SK-N-SH treated with all-trans-retinoic acid at 6 μM for 48 hours (cell line): Measurements from ENCODE around the gene ZNF500.

Experiments used
- CSDC2 ChIP-seq: fragments of 250-450 bp; sonication (Bioruptor Pico); IDR thresholded peaks from 2 replicates; pipeline ENCODE4 v1.5.0; 2020; ENCODE audit warnings: mild to moderate bottlenecking, moderate library complexity
- GLIS3 ChIP-seq: fragments of 250-450 bp; sonication (Bioruptor Pico); IDR thresholded peaks from 2 replicates; pipeline ENCODE4 v1.5.0; 2020; ENCODE audit warnings: mild to moderate bottlenecking, moderate library complexity
- ISL1 ChIP-seq: fragments of 250-450 bp; sonication (Bioruptor Pico); IDR thresholded peaks from 2 replicates; pipeline ENCODE4 v2.1.2; 2022; ENCODE audit warnings: mild to moderate bottlenecking, moderate library complexity
- OSR1 ChIP-seq: fragments of 250-450 bp; sonication (Bioruptor Pico); IDR thresholded peaks from 2 replicates; pipeline ENCODE4 v1.8.0; 2022; ENCODE audit warnings: moderate library complexity, mild to moderate bottlenecking, inconsistent platforms
- PATZ1 ChIP-seq: fragments of 250-450 bp; sonication (Bioruptor Pico); IDR thresholded peaks from 2 replicates; pipeline ENCODE4 v1.8.0; 2020; ENCODE audit warnings: mild to moderate bottlenecking, moderate library complexity, borderline replicate concordance
- PPARA ChIP-seq: fragments of 250-450 bp; sonication (Bioruptor Pico); IDR thresholded peaks from 2 replicates; pipeline ENCODE4 v1.5.0; 2020; ENCODE audit warnings: mild to moderate bottlenecking, borderline replicate concordance
- SNAI2 ChIP-seq: fragments of 250-450 bp; sonication (Bioruptor Pico); IDR thresholded peaks from 2 replicates; pipeline ENCODE4 v1.5.0; 2020; ENCODE audit warnings: mild to moderate bottlenecking, moderate library complexity
- TOX ChIP-seq: fragments of 250-450 bp; sonication (Bioruptor Pico); IDR thresholded peaks from 2 replicates; pipeline ENCODE4 v1.8.0; 2021; ENCODE audit warnings: mild to moderate bottlenecking, moderate library complexity, borderline replicate concordance
- TSHZ2 ChIP-seq: fragments of 250-450 bp; sonication (Bioruptor Pico); IDR thresholded peaks from 2 replicates; pipeline ENCODE4 v1.5.0; 2020; ENCODE audit warnings: mild to moderate bottlenecking, moderate library complexity
- ZFP3 ChIP-seq: fragments of 250-450 bp; sonication (Bioruptor Pico); IDR thresholded peaks from 2 replicates; pipeline ENCODE4 v1.5.0; 2020; ENCODE audit warnings: mild to moderate bottlenecking, moderate library complexity
- ZFP30 ChIP-seq: fragments of 450-650 bp; formaldehyde crosslinking; IDR thresholded peaks from 2 replicates; pipeline ENCODE4 v1.5.0; 2022; ENCODE audit warnings: mild to moderate bottlenecking, moderate library complexity
- ZNF565 ChIP-seq: fragments of 450-650 bp; formaldehyde crosslinking; conservative IDR thresholded peaks from 2 replicates; pipeline ENCODE4 v1.5.0; 2020; ENCODE audit warnings: low read depth, mild to moderate bottlenecking, moderate library complexity
- ZNF8 ChIP-seq: fragments of 450-650 bp; formaldehyde crosslinking; IDR thresholded peaks from 2 replicates; pipeline ENCODE4 v1.5.0; 2020; ENCODE audit warnings: mild to moderate bottlenecking, moderate library complexity
- TF ChIP-seq, protein P1 (sequence below): fragments of 250-450 bp; sonication (Bioruptor Pico); IDR thresholded peaks from 2 replicates; pipeline ENCODE4 v1.8.0; 2021; ENCODE audit warnings: low read depth, mild to moderate bottlenecking, moderate library complexity, borderline replicate concordance

- TF ChIP-seq TOX (CRISPR knock-in tag) (no peak), PATZ1 (CRISPR knock-in tag) (no peak), ZNF565 (CRISPR knock-in tag) (no peak), PPARA (no peak), TSHZ2 (CRISPR knock-in tag) (no peak), GLIS3 (CRISPR knock-in tag) (no peak), CSDC2 (CRISPR knock-in tag) (no peak), ZFP3 (no peak), SNAI2 (no peak), OSR1 (CRISPR knock-in tag) (no peak), ZNF8 (CRISPR knock-in tag) (no peak), ZFP30 (CRISPR knock-in tag) (no peak), ISL1 (CRISPR knock-in tag) (no peak)
- TF ChIP-seq, protein P1, sequence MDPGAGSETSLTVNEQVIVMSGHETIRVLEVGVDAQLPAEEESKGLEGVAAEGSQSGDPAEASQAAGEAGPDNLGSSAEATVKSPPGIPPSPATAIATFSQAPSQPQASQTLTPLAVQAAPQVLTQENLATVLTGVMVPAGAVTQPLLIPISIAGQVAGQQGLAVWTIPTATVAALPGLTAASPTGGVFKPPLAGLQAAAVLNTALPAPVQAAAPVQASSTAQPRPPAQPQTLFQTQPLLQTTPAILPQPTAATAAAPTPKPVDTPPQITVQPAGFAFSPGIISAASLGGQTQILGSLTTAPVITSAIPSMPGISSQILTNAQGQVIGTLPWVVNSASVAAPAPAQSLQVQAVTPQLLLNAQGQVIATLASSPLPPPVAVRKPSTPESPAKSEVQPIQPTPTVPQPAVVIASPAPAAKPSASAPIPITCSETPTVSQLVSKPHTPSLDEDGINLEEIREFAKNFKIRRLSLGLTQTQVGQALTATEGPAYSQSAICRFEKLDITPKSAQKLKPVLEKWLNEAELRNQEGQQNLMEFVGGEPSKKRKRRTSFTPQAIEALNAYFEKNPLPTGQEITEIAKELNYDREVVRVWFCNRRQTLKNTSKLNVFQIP (CRISPR knock-in tag) = no peak
Observed at GRCh38 chr16:4701791-4702465, 65.0 kb downstream of the ZNF500 start.
